ENCODE measurements around the gene PLAGL2.

Gene PLAGL2

GRCh38 chr20:32153156-32153665 is 54.3 kb downstream of the PLAGL2 start:
- Histone ChIP-seq H3K4me2 (ENCODE audit: low read depth, low read length, poor library complexity, severe bottlenecking) (no peak overlapping the region), H3F3A (ENCODE audit: low read depth) (no peaks in the 10 kb centered on the region), H3K9me3 (ENCODE audit: insufficient read depth, low read depth, low read length) (no peaks in the 10 kb centered on the region), H3K9me2 (replicated peaks; ENCODE audit: low read depth, low read length) (no peaks in the 10 kb centered on the region), H3K9ac (ENCODE audit: low read depth, low read length, poor library complexity, severe bottlenecking) (no peak overlapping the region), H3K4me1 (ENCODE audit: insufficient read depth, low read length, poor library complexity, severe bottlenecking) (peaks cover 3% of the 10 kb centered on the region), H4K20me1 (ENCODE audit: insufficient read depth, low read length, poor library complexity, severe bottlenecking) (no peaks in the 10 kb centered on the region), H3K79me2 (ENCODE audit: insufficient read depth, low read length) (no peaks in the 10 kb centered on the region), H3K4me3 (ENCODE audit: low read length, poor library complexity, severe bottlenecking) (no peak overlapping the region), H3K36me3 (ENCODE audit: insufficient read depth, low read length) (peaks cover 51% of the 10 kb centered on the region; the same call in 1 of the 2 replicates), H2AFZ (ENCODE audit: low read length) (no peak overlapping the region), H3K27me3 (ENCODE audit: insufficient read depth, low read length, poor library complexity, severe bottlenecking) (no peaks in the 10 kb centered on the region)
- TF ChIP-seq EZH2phosphoT487 (IDR thresholded peaks at IDR 0.05; ENCODE audit: borderline replicate concordance) = no peak
- no peak for TF ChIP-seq CTCF (conservative IDR thresholded peaks at IDR 0.05; ENCODE audit: low read length)

- TF ChIP-seq CTCF (conservative IDR thresholded peaks at IDR 0.05; ENCODE audit: low read length) (no peak), EZH2phosphoT487 (IDR thresholded peaks at IDR 0.05; ENCODE audit: borderline replicate concordance) (no peak)
- Histone ChIP-seq H3K4me2 (ENCODE audit: low read depth, low read length, poor library complexity, severe bottlenecking) (no peak overlapping the region), H3F3A (ENCODE audit: low read depth) (no peaks in the 10 kb centered on the region), H3K9me2 (replicated peaks; ENCODE audit: low read depth, low read length) (no peaks in the 10 kb centered on the region), H4K20me1 (ENCODE audit: insufficient read depth, low read length, poor library complexity, severe bottlenecking) (no peaks in the 10 kb centered on the region), H2AFZ (ENCODE audit: low read length) (no peak overlapping the region), H3K9ac (ENCODE audit: low read depth, low read length, poor library complexity, severe bottlenecking) (no peak overlapping the region), H3K27me3 (ENCODE audit: insufficient read depth, low read length, poor library complexity, severe bottlenecking) (no peaks in the 10 kb centered on the region), H3K79me2 (ENCODE audit: insufficient read depth, low read length) (no peaks in the 10 kb centered on the region), H3K9me3 (ENCODE audit: insufficient read depth, low read depth, low read length) (no peaks in the 10 kb centered on the region), H3K36me3 (ENCODE audit: insufficient read depth, low read length) (peaks cover 49% of the 10 kb centered on the region; the same call in 1 of the 2 replicates), H3K4me1 (ENCODE audit: insufficient read depth, low read length, poor library complexity, severe bottlenecking) (peaks cover 3% of the 10 kb centered on the region), H3K4me3 (ENCODE audit: low read length, poor library complexity, severe bottlenecking) (no peak overlapping the region)
Observed at GRCh38 chr20:32152421-32153155, 55.0 kb downstream of the PLAGL2 start.

- Histone ChIP-seq H3K9me2 (replicated peaks; ENCODE audit: low read depth, low read length) (no peaks in the 10 kb centered on the region), H2AFZ (ENCODE audit: low read length) (no peak overlapping the region), H3K9ac (ENCODE audit: low read depth, low read length, poor library complexity, severe bottlenecking) (no peak overlapping the region), H3K4me3 (ENCODE audit: low read length, poor library complexity, severe bottlenecking) (no peak overlapping the region), H3K27me3 (ENCODE audit: insufficient read depth, low read length, poor library complexity, severe bottlenecking) (no peaks in the 10 kb centered on the region), H3F3A (ENCODE audit: low read depth) (no peaks in the 10 kb centered on the region), H3K4me1 (ENCODE audit: insufficient read depth, low read length, poor library complexity, severe bottlenecking) (peaks cover 3% of the 10 kb centered on the region), H3K9me3 (ENCODE audit: insufficient read depth, low read depth, low read length) (no peaks in the 10 kb centered on the region), H4K20me1 (ENCODE audit: insufficient read depth, low read length, poor library complexity, severe bottlenecking) (no peaks in the 10 kb centered on the region), H3K79me2 (ENCODE audit: insufficient read depth, low read length) (no peaks in the 10 kb centered on the region), H3K4me2 (ENCODE audit: low read depth, low read length, poor library complexity, severe bottlenecking) (no peak overlapping the region), H3K36me3 (ENCODE audit: insufficient read depth, low read length) (peaks cover 67% of the 10 kb centered on the region; the same call in 1 of the 2 replicates)
- TF ChIP-seq CTCF (conservative IDR thresholded peaks at IDR 0.05; ENCODE audit: low read length) = no peak
- no peak for TF ChIP-seq EZH2phosphoT487 (IDR thresholded peaks at IDR 0.05; ENCODE audit: borderline replicate concordance)
Observed at GRCh38 chr20:32150291-32150848, 57.2 kb downstream of the PLAGL2 start.
